GM23248 (cell line): ENCODE results near the gene RIMS4. TPM values are rescaled to one million over a fixed set of nuclear protein-coding genes. Genes with fewer than 3 reads are reported as not detected.

Experiments
- DNase-seq: peaks from one replicate; pipeline ENCODE4 v3.0.0-alpha.2; 2015
- H2AFZ ChIP-seq: fragments of 200-600 bp; sonication (generic); 2 replicates; pipeline ENCODE4 v1.6.1; 2016; ENCODE audit warnings: antibody characterized with exemption
- H3F3A ChIP-seq: fragments of 200-600 bp; sonication (generic); 2 replicates; pipeline ENCODE4 v1.6.1; 2016; ENCODE audit warnings: mild to moderate bottlenecking, antibody characterized with exemption, mixed run types; ENCODE audit not compliant: insufficient read depth
- H3K27ac ChIP-seq: fragments of 200-600 bp; sonication (generic); 2 replicates; pipeline ENCODE4 v1.5.1; 2016; ENCODE audit warnings: mild to moderate bottlenecking
- H3K27me3 ChIP-seq: fragments of 200-600 bp; sonication (generic); replicated peaks from 2 replicates; pipeline ENCODE4 v1.6.1; 2016; ENCODE audit warnings: mild to moderate bottlenecking; ENCODE audit not compliant: insufficient read depth
- H3K36me3 ChIP-seq: fragments of 200-600 bp; sonication (generic); 2 replicates; pipeline ENCODE4 v1.6.1; 2016; ENCODE audit warnings: low read depth, mild to moderate bottlenecking
- H3K4me1 ChIP-seq: fragments of 200-600 bp; sonication (generic); 2 replicates; pipeline ENCODE4 v1.6.1; 2016; ENCODE audit warnings: mild to moderate bottlenecking; ENCODE audit not compliant: insufficient read depth
- H3K4me2 ChIP-seq: fragments of 200-600 bp; sonication (generic); one replicate; pipeline ENCODE4 v1.6.1; 2016; ENCODE audit warnings: mild to moderate bottlenecking; ENCODE audit not compliant: unreplicated experiment
- H3K4me3 ChIP-seq: fragments of 200-600 bp; sonication (generic); 2 replicates; pipeline ENCODE4 v1.5.1; 2016; ENCODE audit warnings: mild to moderate bottlenecking
- H3K79me2 ChIP-seq: fragments of 200-600 bp; sonication (generic); 2 replicates; pipeline ENCODE4 v1.6.1; 2016; ENCODE audit warnings: mild to moderate bottlenecking; ENCODE audit not compliant: insufficient read depth
- H3K9ac ChIP-seq: fragments of 200-600 bp; sonication (generic); 2 replicates; pipeline ENCODE4 v1.6.1; 2016; ENCODE audit warnings: mild to moderate bottlenecking
- H3K9me2 ChIP-seq: fragments of 200-600 bp; sonication (generic); 2 replicates; pipeline ENCODE4 v1.6.1; 2016; ENCODE audit warnings: mixed run types, mild to moderate bottlenecking, moderate library complexity; ENCODE audit not compliant: insufficient read depth
- H3K9me3 ChIP-seq: fragments of 200-600 bp; sonication (generic); one replicate; pipeline ENCODE4 v1.6.1; 2017; ENCODE audit warnings: low read depth
- H4K20me1 ChIP-seq: fragments of 200-600 bp; sonication (generic); 2 replicates; pipeline ENCODE4 v1.6.0; 2016; ENCODE audit not compliant: insufficient read depth
- EZH2 ChIP-seq: fragments of 200-600 bp; sonication (generic); IDR thresholded peaks from 2 replicates; pipeline ENCODE4 v1.6.1; 2018; ENCODE audit warnings: antibody characterized with exemption, mild to moderate bottlenecking; ENCODE audit not compliant: insufficient read depth, poor library complexity, severe bottlenecking
- EZH2phosphoT487 ChIP-seq: fragments of 200-600 bp; sonication (generic); IDR thresholded peaks from 2 replicates; pipeline ENCODE4 v1.6.1; 2018; ENCODE audit warnings: antibody characterized with exemption, moderate library complexity, mild to moderate bottlenecking, low read depth; ENCODE audit not compliant: insufficient read depth
- WGBS, 2 experiments: methylation state at CpG; one replicate each; pipeline ENCODE4 v1.1.6; 2015 to 2017; ENCODE audit warnings: low lambda C conversion rate in 2 of 2, low coverage in 1 of 2; ENCODE audit errors: missing lambda C conversion rate in 2 of 2; 5-methylcytosine and 5-hydroxymethylcytosine counted together
- in situ Hi-C: fragments of 300-500 bp; cut with MboI; formaldehyde crosslinking; loops from 2 replicates; pipeline ENCODE4 v1.15.0; 2020
- polyA plus RNA-seq: library from polyadenylated mRNA; unstranded; fragments of >200 nt; fragmentation: Nextera tagmentation; extraction: Ambion mirVana; gene quantifications from 2 replicates; pipeline ENCODE4 v1.2.1, GENCODE V29; 2016
- total RNA-seq: library from RNA; depleted of rRNA; stranded (reverse); fragments of >200 nt; shearing (Covaris generic); gene quantifications from 2 replicates; pipeline ENCODE4 v1.2.3, GENCODE V29; 2014

Gene RIMS4
- total and polyA plus RNA-seq, 2 experiments from 2014 or later, result 0.22 TPM; not detected in 1

DNA sequence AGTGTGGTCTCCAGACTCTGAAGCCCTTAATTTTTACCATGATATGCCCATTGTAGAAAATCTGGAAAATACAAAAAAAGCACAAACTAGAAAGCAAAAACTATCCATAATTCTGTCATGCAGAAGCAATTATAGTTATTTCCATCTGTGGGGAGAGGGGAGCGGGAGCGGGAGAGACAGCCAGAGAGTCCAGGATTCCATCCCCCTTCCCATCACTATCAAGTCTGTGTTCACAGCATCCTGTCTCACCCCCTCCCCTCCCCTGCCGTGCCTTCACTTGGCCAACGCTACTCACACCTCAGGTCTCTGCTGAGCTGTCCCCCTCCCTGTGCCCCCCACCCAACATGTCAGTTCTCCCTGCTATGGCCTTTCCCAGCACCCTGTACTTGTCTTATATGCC is 14.5 kb downstream of the RIMS4 start:
- H3K4me2 ChIP-seq, result no peak overlapping the region
- WGBS, 2 experiments, result 56 to 75% methylated on average over 3 to 4 of the region's 4 CpGs
- H3F3A ChIP-seq, result no peaks in the 10 kb centered on the region
- H3K27ac ChIP-seq, result no peak overlapping the region
- no peak overlapping the region for H3K4me3 ChIP-seq
- peaks cover 13% of the 10 kb centered on the region; the same call in 1 of the 2 replicates for H3K27me3 ChIP-seq
- TF ChIP-seq EZH2phosphoT487 (no peak), EZH2 (no peak)
- no peaks in the 10 kb centered on the region for H3K79me2 ChIP-seq
- H3K9me2 ChIP-seq, result no peaks in the 10 kb centered on the region
- no peaks in the 10 kb centered on the region for H3K4me1 ChIP-seq
- H3K36me3 ChIP-seq, result no peaks in the 10 kb centered on the region
- DNase-seq, result no peak
- H4K20me1 ChIP-seq, result no peaks in the 10 kb centered on the region
- H3K9me3 ChIP-seq, result no peaks in the 10 kb centered on the region
- in situ Hi-C loops, result no loop called here
- H3K9ac ChIP-seq, result no peak overlapping the region
- no peak overlapping the region for H2AFZ ChIP-seq

DNA sequence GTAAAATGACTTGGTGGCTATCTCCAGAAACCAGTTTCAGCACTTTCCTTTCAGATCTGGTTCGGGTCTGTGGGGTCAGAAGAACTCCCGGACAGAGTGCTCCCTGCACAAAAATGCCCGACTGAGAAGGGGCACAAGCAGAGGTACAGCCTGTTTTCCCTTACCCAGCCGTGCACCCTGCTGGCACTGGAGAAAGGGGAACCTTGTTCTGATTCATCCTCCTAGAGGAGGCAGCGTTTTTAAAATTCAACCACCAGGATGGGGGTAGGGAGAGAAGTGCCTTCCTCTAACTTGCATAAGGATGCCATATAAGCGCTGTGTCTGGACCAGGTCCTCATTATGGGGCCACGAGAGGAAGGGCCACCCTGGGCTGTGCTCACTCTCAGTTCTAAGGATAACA is 17.6 kb downstream of the RIMS4 start:
- whole genome bisulfite sequencing, 2 experiments, result 46 to 49% methylated on average over 7 of the region's 7 CpGs

DNA sequence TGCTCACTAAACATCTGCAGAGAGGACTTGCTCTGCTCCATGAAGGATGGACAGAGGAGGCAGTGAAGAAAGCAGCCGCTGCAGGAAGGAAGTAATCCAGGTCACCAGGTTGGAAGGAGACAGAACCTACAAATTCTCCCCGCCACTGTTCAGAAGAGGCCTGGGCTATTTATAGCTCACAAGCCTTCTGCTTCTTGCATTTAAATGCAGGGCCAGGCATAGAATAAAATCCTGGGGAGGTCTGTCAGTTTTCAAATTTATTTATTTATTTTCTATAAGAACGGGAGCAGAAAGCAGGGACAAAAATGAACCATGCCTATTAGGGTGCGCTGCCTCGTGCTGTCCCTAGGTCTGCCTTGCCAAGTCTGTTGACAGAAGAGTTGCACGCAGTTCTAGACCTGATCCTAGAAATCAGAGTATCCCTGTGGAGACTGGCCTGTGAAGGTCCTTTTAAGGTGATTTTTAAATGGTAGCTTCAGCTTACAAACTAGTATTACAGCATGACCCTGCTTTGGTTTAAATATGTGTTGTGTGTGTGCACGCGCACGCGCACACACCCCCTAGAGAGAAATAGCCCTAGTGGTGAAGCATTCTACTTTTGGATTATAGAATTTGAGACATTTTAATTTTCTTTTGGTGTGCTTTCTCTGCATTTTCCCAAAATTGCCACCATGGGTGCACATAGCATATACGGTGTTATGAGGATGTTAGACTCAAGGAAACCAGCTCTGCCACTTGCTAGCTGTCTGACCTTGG is 19.5 kb downstream of the RIMS4 start:
- H3K79me2 ChIP-seq, result no peaks in the 10 kb centered on the region
- TF ChIP-seq EZH2phosphoT487 (no peak), EZH2 (no peak)
- WGBS, 2 experiments, result 82 to 84% methylated on average over 11 of the region's 11 CpGs
- H4K20me1 ChIP-seq, result no peaks in the 10 kb centered on the region
- H3K4me1 ChIP-seq, result no peaks in the 10 kb centered on the region
- DNase-seq, result no peak
- H3K27ac ChIP-seq, result no peak overlapping the region
- H3K27me3 ChIP-seq, result peaks cover 16% of the 10 kb centered on the region; the same call in 1 of the 2 replicates
- no peak overlapping the region for H3K4me3 ChIP-seq
- H3K9me3 ChIP-seq, result no peaks in the 10 kb centered on the region
- no peak overlapping the region for H3K4me2 ChIP-seq
- no peaks in the 10 kb centered on the region for H3K9me2 ChIP-seq
- no peaks in the 10 kb centered on the region for H3F3A ChIP-seq
- no peaks in the 10 kb centered on the region for H3K36me3 ChIP-seq
- in situ Hi-C loops, result no loop called here
- H3K9ac ChIP-seq, result no peak overlapping the region
- no peak overlapping the region for H2AFZ ChIP-seq

More for the DNA sequence above, 17.6 kb downstream of the RIMS4 start:
- H3F3A ChIP-seq, result no peaks in the 10 kb centered on the region
- H4K20me1 ChIP-seq, result no peaks in the 10 kb centered on the region
- no peaks in the 10 kb centered on the region for H3K9me3 ChIP-seq
- no peak overlapping the region for H3K4me2 ChIP-seq
- H3K4me1 ChIP-seq, result no peaks in the 10 kb centered on the region
- no peaks in the 10 kb centered on the region for H3K79me2 ChIP-seq
- no peaks in the 10 kb centered on the region for H3K9me2 ChIP-seq
- in situ Hi-C loops, result no loop called here
- no peak overlapping the region for H2AFZ ChIP-seq
- no peak overlapping the region for H3K4me3 ChIP-seq
- DNase-seq, result no peak
- TF ChIP-seq EZH2 (no peak), EZH2phosphoT487 (no peak)
- H3K27me3 ChIP-seq, result peaks cover 20% of the 10 kb centered on the region; the same call in 1 of the 2 replicates
- H3K27ac ChIP-seq, result no peak overlapping the region
- H3K36me3 ChIP-seq, result no peaks in the 10 kb centered on the region
- no peak overlapping the region for H3K9ac ChIP-seq

DNA sequence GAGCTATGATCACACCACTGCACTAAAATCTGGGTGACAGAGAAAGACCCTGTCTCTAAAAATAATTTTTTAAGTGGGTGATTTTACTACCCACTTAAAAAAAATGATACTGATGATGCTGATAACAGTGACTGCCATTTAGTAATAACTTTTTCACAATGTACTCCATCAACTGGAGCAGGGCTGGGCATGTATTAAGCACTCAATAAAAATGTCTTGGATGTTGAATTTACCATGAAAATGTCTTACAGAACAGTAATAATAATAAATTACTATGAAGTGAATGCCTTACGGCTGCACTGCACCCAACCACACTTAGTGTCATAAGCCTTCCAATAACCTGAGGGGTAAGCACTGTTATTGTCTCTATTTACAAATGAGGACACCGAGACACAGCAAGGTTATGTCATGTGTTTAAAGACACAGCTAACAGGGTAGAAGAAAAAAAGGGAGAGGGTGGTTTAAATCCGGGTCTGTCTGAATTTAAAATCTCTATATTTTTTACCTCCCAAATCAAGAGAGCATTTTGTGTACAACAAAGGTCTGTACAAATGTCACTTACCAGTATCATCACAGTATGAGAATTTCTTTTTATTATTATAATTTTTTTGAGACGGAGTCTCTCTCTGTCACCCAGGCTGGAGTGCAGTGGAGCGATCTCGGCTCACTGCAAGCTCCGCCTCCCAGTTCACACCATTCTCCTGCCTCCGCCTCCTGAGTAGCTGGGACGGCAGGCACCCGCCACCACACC is 21.5 kb downstream of the RIMS4 start:
- H4K20me1 ChIP-seq, result no peaks in the 10 kb centered on the region
- no peaks in the 10 kb centered on the region for H3K36me3 ChIP-seq
- H3K9ac ChIP-seq, result no peak overlapping the region
- H3K9me2 ChIP-seq, result no peaks in the 10 kb centered on the region
- no peak overlapping the region for H3K27ac ChIP-seq
- H3K9me3 ChIP-seq, result no peaks in the 10 kb centered on the region
- no peaks in the 10 kb centered on the region for H3F3A ChIP-seq
- H3K4me1 ChIP-seq, result no peaks in the 10 kb centered on the region
- TF ChIP-seq EZH2 (no peak), EZH2phosphoT487 (no peak)
- no peaks in the 10 kb centered on the region for H3K79me2 ChIP-seq
- H3K4me3 ChIP-seq, result no peak overlapping the region
- in situ Hi-C loops, result no loop called here
- no peak for DNase-seq
- H3K4me2 ChIP-seq, result no peak overlapping the region
- 66 to 68% methylated on average over 10 of the region's 10 CpGs for WGBS, 2 experiments
- H2AFZ ChIP-seq, result no peak overlapping the region
- peaks cover 16% of the 10 kb centered on the region; the same call in 1 of the 2 replicates for H3K27me3 ChIP-seq
